HCT116 (cell line): ENCODE measurements around the gene CD9.

Experiments used
- CEBPB ChIP-seq: IDR thresholded peaks from 2 replicates; pipeline ENCODE4 v1.6.1; 2012; ENCODE audit warnings: low read depth
- CTCF ChIP-seq, 3 experiments: fragments of 200-600 bp in 1 of 3; sonication (generic) in 1 of 3; IDR thresholded peaks in 2 of 3; conservative IDR thresholded peaks in 1 of 3; 2 replicates each; pipeline ENCODE4 v1.5.1; 2012 to 2017; ENCODE audit warnings: low read depth in 2 of 3, low read length in 2 of 3, antibody characterized with exemption in 1 of 3, borderline replicate concordance in 1 of 3, control low read depth in 1 of 3, mild to moderate bottlenecking in 1 of 3, mixed read lengths in 1 of 3, mixed run types in 1 of 3, moderate library complexity in 1 of 3; ENCODE audit not compliant: insufficient read depth in 1 of 3
- JUND ChIP-seq: IDR thresholded peaks from 2 replicates; pipeline ENCODE4 v1.6.1; 2012
- POLR2A ChIP-seq: IDR thresholded peaks from 2 replicates; pipeline ENCODE4 v1.7.0; 2011; ENCODE audit warnings: borderline replicate concordance; ENCODE audit not compliant: insufficient read depth, insufficient read length; ENCODE audit errors: extremely low read depth
- POLR2AphosphoS5 ChIP-seq: IDR thresholded peaks from 2 replicates; pipeline ENCODE4 v1.6.1; 2011; ENCODE audit warnings: mild to moderate bottlenecking, low read depth, low read length, moderate library complexity
- RAD21 ChIP-seq: IDR thresholded peaks from 2 replicates; pipeline ENCODE4 v1.6.1; 2012; ENCODE audit warnings: low read depth, mild to moderate bottlenecking
- YY1 ChIP-seq: IDR thresholded peaks from 2 replicates; pipeline ENCODE4 v1.6.1; 2011; ENCODE audit warnings: low read length, low read depth, moderate library complexity, mild to moderate bottlenecking; ENCODE audit not compliant: insufficient replicate concordance; ENCODE audit errors: extremely low read depth
- ZNF274 ChIP-seq: fragments of 200-500 bp; sonication (Bioruptor generic); IDR thresholded peaks from 2 replicates; pipeline ENCODE4 v1.6.1; 2014; ENCODE audit warnings: mild to moderate bottlenecking, low read depth, low read length, inconsistent platforms
- TF ChIP-seq, protein P1 (sequence below): IDR thresholded peaks from 2 replicates; pipeline ENCODE4 v1.6.1; 2011; ENCODE audit warnings: mild to moderate bottlenecking, low read length, moderate library complexity; ENCODE audit not compliant: insufficient replicate concordance; ENCODE audit errors: extremely low read depth
- TF ChIP-seq, protein P2 (sequence below): IDR thresholded peaks from 2 replicates; pipeline ENCODE4 v1.6.1; 2012

DNA sequence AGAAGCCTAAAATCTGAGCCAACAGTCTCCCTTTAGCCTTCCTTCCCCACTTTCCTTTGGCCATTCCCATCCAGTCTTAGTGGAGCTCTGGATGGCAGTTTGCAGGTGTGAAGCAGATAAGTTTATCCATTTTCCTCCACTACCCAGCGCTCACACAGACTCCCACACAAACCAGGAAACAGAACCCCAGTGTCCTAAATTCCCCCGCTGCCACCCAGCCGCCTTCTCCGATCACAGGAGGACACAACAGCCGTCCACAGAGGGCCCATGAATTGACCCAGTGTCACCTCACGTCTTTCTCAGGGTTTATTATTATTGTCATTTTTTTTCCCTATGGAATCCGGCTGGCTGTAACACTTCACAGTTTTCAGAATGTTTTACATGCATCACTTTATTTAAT lies 16.4 kb downstream of the CD9 start:
- no peak for TF ChIP-seq CTCF (IDR thresholded peaks at IDR 0.05 in 2 of 3, conservative IDR thresholded peaks at IDR 0.05 in 1 of 3; ENCODE audit: borderline replicate concordance in 1 of 3, insufficient read depth in 1 of 3, low read depth in 2 of 3, low read length in 2 of 3)
- TF ChIP-seq, protein P1, sequence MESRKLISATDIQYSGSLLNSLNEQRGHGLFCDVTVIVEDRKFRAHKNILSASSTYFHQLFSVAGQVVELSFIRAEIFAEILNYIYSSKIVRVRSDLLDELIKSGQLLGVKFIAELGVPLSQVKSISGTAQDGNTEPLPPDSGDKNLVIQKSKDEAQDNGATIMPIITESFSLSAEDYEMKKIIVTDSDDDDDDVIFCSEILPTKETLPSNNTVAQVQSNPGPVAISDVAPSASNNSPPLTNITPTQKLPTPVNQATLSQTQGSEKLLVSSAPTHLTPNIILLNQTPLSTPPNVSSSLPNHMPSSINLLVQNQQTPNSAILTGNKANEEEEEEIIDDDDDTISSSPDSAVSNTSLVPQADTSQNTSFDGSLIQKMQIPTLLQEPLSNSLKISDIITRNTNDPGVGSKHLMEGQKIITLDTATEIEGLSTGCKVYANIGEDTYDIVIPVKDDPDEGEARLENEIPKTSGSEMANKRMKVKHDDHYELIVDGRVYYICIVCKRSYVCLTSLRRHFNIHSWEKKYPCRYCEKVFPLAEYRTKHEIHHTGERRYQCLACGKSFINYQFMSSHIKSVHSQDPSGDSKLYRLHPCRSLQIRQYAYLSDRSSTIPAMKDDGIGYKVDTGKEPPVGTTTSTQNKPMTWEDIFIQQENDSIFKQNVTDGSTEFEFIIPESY: no peak
- TF ChIP-seq, protein P2, sequence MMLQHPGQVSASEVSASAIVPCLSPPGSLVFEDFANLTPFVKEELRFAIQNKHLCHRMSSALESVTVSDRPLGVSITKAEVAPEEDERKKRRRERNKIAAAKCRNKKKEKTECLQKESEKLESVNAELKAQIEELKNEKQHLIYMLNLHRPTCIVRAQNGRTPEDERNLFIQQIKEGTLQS: no peak
- TF ChIP-seq CEBPB: no peak
- no peak for TF ChIP-seq JUND
- TF ChIP-seq YY1: no peak
- TF ChIP-seq RAD21: no peak
- no peak for TF ChIP-seq POLR2A
- no peak for TF ChIP-seq ZNF274
- TF ChIP-seq POLR2AphosphoS5: no peak
